Esophagus muscularis mucosa (tissue), 3 donors: Measurements from ENCODE around the gene SEPHS1.

Experiments used
- POLR2A ChIP-seq: fragments of 450-650 bp; IDR thresholded peaks from one replicate; pipeline ENCODE4 v1.6.1; 2017; ENCODE audit warnings: antibody characterized with exemption, moderate library complexity, mild to moderate bottlenecking, low read depth
- POLR2AphosphoS5 ChIP-seq, 2 donors: sonication (generic); formaldehyde crosslinking; IDR thresholded peaks; one replicate each; pipeline ENCODE4 v1.6.1; 2017; ENCODE audit warnings: antibody characterized with exemption in 2 of 2
- TF ChIP-seq, protein P1 (sequence below), 3 experiments: fragments of 200-600 bp in 2 of 3; fragments of 450-650 bp in 1 of 3; sonication (generic) in 2 of 3; IDR thresholded peaks; one replicate each; pipeline ENCODE4 v1.5.1; 2017 to 2019; ENCODE audit warnings: antibody characterized with exemption in 3 of 3, mild to moderate bottlenecking in 2 of 3, moderate library complexity in 1 of 3

GRCh38 chr10:13393640-13394039 lies 45.5 kb upstream of the SEPHS1 start:
- TF ChIP-seq, protein P1, sequence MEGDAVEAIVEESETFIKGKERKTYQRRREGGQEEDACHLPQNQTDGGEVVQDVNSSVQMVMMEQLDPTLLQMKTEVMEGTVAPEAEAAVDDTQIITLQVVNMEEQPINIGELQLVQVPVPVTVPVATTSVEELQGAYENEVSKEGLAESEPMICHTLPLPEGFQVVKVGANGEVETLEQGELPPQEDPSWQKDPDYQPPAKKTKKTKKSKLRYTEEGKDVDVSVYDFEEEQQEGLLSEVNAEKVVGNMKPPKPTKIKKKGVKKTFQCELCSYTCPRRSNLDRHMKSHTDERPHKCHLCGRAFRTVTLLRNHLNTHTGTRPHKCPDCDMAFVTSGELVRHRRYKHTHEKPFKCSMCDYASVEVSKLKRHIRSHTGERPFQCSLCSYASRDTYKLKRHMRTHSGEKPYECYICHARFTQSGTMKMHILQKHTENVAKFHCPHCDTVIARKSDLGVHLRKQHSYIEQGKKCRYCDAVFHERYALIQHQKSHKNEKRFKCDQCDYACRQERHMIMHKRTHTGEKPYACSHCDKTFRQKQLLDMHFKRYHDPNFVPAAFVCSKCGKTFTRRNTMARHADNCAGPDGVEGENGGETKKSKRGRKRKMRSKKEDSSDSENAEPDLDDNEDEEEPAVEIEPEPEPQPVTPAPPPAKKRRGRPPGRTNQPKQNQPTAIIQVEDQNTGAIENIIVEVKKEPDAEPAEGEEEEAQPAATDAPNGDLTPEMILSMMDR (IDR thresholded peaks at IDR 0.05): no peak
- TF ChIP-seq POLR2A (no peak), POLR2AphosphoS5 (IDR thresholded peaks at IDR 0.05) (no peak)
